ENCODE results near the gene LPCAT3.

The LPCAT3 gene

GRCh38 chr12:6935371-6936193, 82.7 kb downstream of the LPCAT3 start:
- DNase-seq = no peak

GRCh38 chr12:6934110-6934509, 84.2 kb downstream of the LPCAT3 start:
- DNase-seq = no peak

- DNase-seq = no peak
Measured at GRCh38 chr12:6932766-6933165, 85.5 kb downstream of the LPCAT3 start.

GRCh38 chr12:6929466-6930452, 88.5 kb downstream of the LPCAT3 start:
- DNase-seq = no peak

GRCh38 chr12:6928703-6929407, 89.4 kb downstream of the LPCAT3 start:
- no peak for DNase-seq

GRCh38 chr12:6928022-6928702, 90.1 kb downstream of the LPCAT3 start:
- DNase-seq = no peak

- DNase-seq = peak; percentile 58
Measured at GRCh38 chr12:6927379-6928021, 90.8 kb downstream of the LPCAT3 start, which contains the start of gene ATN1. Gene ATN1, plus strand, starts transcription at chr12:6927959. Its CDS starts 6,043 bp downstream, at chr12:6934002.

Data from stimulated activated naive CD4-positive, alpha-beta T cell treated with Interleukin-2 at 50 U/mL for 16 hours (primary cell).